Measurements from ENCODE around the gene SPINK4. TPM values are rescaled to one million over a fixed set of nuclear protein-coding genes. Genes with fewer than 3 reads are reported as not detected.

Gene SPINK4
- total RNA-seq, 4 donors from 2014 or later: not detected

DNA sequence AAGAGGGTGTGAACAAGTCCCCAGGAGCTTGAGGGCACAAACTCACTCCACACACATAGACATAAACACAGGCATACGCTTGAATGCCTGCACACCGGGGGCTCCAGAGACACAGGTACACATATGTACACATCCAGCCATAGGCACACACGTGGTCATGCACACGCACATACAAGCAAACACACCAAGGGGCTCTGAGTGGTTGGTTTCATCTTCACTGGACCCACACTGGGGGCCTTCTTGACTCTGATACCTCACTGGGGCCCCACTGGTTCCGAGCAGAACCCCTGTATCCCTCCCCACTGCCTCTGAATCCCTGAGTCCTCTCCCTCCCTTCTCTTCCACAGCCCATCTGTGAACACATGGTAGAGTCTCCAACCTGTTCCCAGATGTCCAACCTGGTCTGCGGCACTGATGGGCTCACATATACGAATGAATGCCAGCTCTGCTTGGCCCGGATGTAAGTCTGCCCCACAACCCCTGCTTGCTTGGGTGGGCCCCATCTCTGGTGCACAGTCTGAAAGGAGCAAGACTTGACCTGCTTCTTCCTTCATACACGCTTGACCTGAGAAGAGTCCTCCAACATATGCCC, 6.4 kb downstream of the SPINK4 start:
- 89 to 95% methylated on average over 9 of the region's 9 CpGs for WGBS, 2 donors
- Histone ChIP-seq H3K4me3 (no peak overlapping the region), H3K9me3 (no peaks in the 10 kb centered on the region), H3K27me3 (no peaks in the 10 kb centered on the region), H3K36me3 (peaks cover 0 to 29% (median 0%) of the 10 kb centered on the region in 3 donors), H3K4me1 (no peaks in the 10 kb centered on the region), H3K27ac (no peak overlapping the region)
- DNase-seq (ENCODE audit: low spot score in 2 of 2): no peak
- TF ChIP-seq EP300 (IDR thresholded peaks at IDR 0.05) (no peak), POLR2A (IDR thresholded peaks at IDR 0.05) (no peak)
- TF ChIP-seq, protein P1, sequence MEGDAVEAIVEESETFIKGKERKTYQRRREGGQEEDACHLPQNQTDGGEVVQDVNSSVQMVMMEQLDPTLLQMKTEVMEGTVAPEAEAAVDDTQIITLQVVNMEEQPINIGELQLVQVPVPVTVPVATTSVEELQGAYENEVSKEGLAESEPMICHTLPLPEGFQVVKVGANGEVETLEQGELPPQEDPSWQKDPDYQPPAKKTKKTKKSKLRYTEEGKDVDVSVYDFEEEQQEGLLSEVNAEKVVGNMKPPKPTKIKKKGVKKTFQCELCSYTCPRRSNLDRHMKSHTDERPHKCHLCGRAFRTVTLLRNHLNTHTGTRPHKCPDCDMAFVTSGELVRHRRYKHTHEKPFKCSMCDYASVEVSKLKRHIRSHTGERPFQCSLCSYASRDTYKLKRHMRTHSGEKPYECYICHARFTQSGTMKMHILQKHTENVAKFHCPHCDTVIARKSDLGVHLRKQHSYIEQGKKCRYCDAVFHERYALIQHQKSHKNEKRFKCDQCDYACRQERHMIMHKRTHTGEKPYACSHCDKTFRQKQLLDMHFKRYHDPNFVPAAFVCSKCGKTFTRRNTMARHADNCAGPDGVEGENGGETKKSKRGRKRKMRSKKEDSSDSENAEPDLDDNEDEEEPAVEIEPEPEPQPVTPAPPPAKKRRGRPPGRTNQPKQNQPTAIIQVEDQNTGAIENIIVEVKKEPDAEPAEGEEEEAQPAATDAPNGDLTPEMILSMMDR (IDR thresholded peaks at IDR 0.05): no peak

DNA sequence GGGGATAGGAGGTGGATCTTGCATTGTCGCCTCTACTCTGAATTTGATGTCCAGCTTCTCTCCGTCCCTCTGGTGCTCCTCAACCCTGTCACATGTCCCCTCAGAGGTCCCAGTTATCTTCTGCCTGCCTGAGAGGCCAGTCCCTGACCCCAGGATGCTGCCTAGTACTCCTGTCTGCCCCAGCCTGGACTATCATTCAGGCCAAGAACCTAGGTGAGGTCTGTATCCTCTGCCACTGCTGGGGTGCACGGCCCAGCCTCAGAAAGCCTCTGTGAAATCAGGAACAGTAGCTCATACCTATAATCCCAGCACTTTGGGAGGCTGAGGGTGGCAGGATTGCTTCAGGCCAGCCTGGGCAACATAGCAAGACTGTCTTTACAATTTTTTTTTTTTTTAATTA, 8.6 kb downstream of the SPINK4 start:
- H3K9me3 ChIP-seq: no peaks in the 10 kb centered on the region
- no peaks in the 10 kb centered on the region for H3K4me1 ChIP-seq
- peaks cover 0 to 49% (median 0%) of the 10 kb centered on the region in 3 donors for H3K36me3 ChIP-seq
- no peak overlapping the region for H3K27ac ChIP-seq
- no peaks in the 10 kb centered on the region for H3K27me3 ChIP-seq
- 85 to 95% methylated on average over 3 of the region's 3 CpGs for WGBS, 2 donors
- no peak overlapping the region for H3K4me3 ChIP-seq
- TF ChIP-seq, protein P1 (IDR thresholded peaks at IDR 0.05): no peak
- TF ChIP-seq POLR2A (IDR thresholded peaks at IDR 0.05): no peak
- TF ChIP-seq EP300 (IDR thresholded peaks at IDR 0.05): no peak
- DNase-seq (ENCODE audit: low spot score in 2 of 2): no peak

DNA sequence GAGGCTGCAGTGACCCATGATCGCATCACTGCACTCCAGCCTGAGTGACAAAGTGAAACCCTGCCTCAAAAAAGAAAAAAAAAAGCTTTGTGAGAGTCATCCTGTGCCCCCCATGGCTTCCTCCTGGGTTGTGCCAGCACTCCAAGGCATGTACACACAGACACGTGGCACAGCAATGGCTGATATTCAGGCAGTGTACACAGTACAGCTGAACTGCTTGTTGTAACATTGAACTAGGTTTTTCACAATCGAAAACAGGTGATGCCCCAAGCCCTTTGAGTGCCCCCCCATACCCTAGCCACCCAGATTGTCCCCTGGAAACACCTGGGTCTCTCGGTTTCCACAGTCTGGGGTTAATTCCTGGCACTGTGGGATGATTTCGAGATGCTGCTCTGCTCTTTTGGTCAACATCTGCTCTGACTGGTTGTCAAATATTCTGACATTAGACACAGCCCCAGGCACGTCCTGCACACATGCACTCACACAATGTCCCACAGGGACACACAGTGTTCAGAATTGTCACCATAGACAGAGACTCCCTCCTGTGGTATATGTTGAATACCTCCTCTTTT, 9.2 kb downstream of the SPINK4 start:
- Histone ChIP-seq H3K9me3 (no peaks in the 10 kb centered on the region), H3K27me3 (no peaks in the 10 kb centered on the region), H3K36me3 (peaks cover 0 to 55% (median 0%) of the 10 kb centered on the region in 3 donors), H3K4me1 (no peaks in the 10 kb centered on the region), H3K4me3 (no peak overlapping the region), H3K27ac (no peak overlapping the region)
- WGBS, 2 donors: 79 to 87% methylated on average over 6 of the region's 6 CpGs
- no peak for DNase-seq (ENCODE audit: low spot score in 2 of 2)
- TF ChIP-seq POLR2A (IDR thresholded peaks at IDR 0.05) (no peak), EP300 (IDR thresholded peaks at IDR 0.05) (no peak)
- TF ChIP-seq, protein P1 (IDR thresholded peaks at IDR 0.05): no peak

DNA sequence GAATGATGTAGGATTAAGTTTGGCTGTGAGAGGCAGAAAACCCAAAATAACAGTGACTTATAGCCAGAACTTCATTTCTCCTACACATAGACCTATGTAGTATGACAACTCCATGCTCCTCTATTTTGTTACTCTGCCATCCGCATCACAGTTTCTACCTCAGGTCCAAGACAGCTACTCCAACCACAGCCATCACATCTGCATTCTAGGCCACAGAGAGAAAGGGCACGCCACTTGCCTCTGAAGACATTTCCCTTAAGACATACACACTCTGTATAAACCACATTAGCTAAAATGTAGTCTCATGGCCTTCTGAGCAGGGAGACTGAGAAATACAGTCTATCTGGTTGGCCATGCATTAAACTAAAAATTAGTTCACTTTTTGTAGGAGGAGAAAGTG, 10.0 kb downstream of the SPINK4 start:
- H3K36me3 ChIP-seq: peaks cover 0 to 63% (median 6%) of the 10 kb centered on the region in 3 donors
- no peak for DNase-seq (ENCODE audit: low spot score in 2 of 2)
- H3K9me3 ChIP-seq: no peaks in the 10 kb centered on the region
- H3K4me1 ChIP-seq: no peaks in the 10 kb centered on the region
- no peak overlapping the region for H3K4me3 ChIP-seq
- no peak overlapping the region for H3K27ac ChIP-seq
- WGBS, 2 donors: 91 to 96% methylated on average over 2 of the region's 2 CpGs
- H3K27me3 ChIP-seq: no peaks in the 10 kb centered on the region
- no peak for TF ChIP-seq POLR2A (IDR thresholded peaks at IDR 0.05)
- TF ChIP-seq, protein P1 (IDR thresholded peaks at IDR 0.05): no peak
- TF ChIP-seq EP300 (IDR thresholded peaks at IDR 0.05): no peak

DNA sequence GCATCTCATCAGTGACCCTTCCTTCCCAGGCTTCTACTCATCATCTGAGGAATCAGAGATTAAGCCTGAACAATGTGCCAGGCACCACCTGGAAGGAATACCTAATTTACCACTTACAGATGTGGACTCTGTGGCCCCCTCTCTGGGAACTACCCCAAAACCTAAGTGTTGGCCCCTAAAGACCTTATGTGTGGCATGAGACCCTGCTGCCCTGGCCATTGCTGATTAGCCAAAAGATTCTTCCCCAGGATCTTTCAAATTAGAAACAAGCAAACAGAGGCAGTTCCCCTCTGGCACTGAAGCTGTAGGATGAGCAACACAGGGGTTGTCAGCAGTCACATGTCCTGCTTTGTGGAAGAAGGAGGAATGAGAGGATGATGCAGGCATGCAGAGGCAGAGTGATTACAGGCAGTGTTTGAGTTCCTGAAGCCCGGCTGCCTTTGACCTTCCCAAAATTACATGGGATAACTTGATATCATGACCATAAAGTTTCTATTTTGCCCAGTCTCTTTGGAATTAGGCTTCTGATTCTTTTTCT, 10.6 kb downstream of the SPINK4 start:
- Histone ChIP-seq H3K4me1 (no peaks in the 10 kb centered on the region), H3K27ac (no peak overlapping the region), H3K4me3 (no peak overlapping the region), H3K27me3 (no peaks in the 10 kb centered on the region), H3K9me3 (no peaks in the 10 kb centered on the region), H3K36me3 (peaks cover 0 to 69% (median 12%) of the 10 kb centered on the region in 3 donors)
- WGBS, 2 donors: 64 to 76% methylated on average over 1 of the region's 1 CpG
- DNase-seq (ENCODE audit: low spot score in 2 of 2): no peak
- TF ChIP-seq, protein P1 (IDR thresholded peaks at IDR 0.05): no peak
- no peak for TF ChIP-seq POLR2A (IDR thresholded peaks at IDR 0.05)
- TF ChIP-seq EP300 (IDR thresholded peaks at IDR 0.05): no peak

Data from tibial nerve (tissue), 4 donors.